ENCODE data around the gene HIBCH.

- TF ChIP-seq ZNF274 (CRISPR knock-in tag; IDR thresholded peaks at IDR 0.05) = no peak
- no peak for TF ChIP-seq TOPORS (CRISPR knock-in tag; IDR thresholded peaks at IDR 0.05)
- no peak for TF ChIP-seq POLR2A (IDR thresholded peaks at IDR 0.05; ENCODE audit: insufficient read depth in 1 of 2, low read depth in 2 of 2, low read length in 2 of 2)
These were observed 117.0 kb downstream of the HIBCH start for GRCh38 chr2:190202604-190203003.
